Progenitor cell of endocrine pancreas (in vitro differentiated cells): Measurements from ENCODE around the gene PDIA5. TPM values are rescaled to one million over a fixed set of nuclear protein-coding genes. Genes with fewer than 3 reads are reported as not detected.

Experiments
- DNase-seq: peaks from one replicate; pipeline ENCODE4 v3.0.0; 2021; ENCODE audit warnings: low spot score; ENCODE audit not compliant: unreplicated experiment
- H3K27ac Mint-ChIP-seq: 2 replicates; pipeline ENCODE4 v1.8.0; 2021; ENCODE audit warnings: mild to moderate bottlenecking, moderate library complexity, mixed read lengths
- H3K27me3 Mint-ChIP-seq: 2 replicates; pipeline ENCODE4 v1.8.0; 2021; ENCODE audit warnings: mixed read lengths
- H3K36me3 Mint-ChIP-seq: 2 replicates; pipeline ENCODE4 v1.8.0; 2022; ENCODE audit warnings: mixed read lengths; ENCODE audit not compliant: insufficient read depth
- H3K4me1 Mint-ChIP-seq: 2 replicates; pipeline ENCODE4 v1.8.0; 2021; ENCODE audit warnings: low read depth, mixed read lengths
- H3K4me3 Mint-ChIP-seq: 2 replicates; pipeline ENCODE4 v1.8.0; 2021; ENCODE audit warnings: low read depth, mild to moderate bottlenecking, moderate library complexity, mixed read lengths
- H3K9me3 Mint-ChIP-seq: 2 replicates; pipeline ENCODE4 v1.8.0; 2021; ENCODE audit warnings: low read depth, mixed read lengths
- total RNA-seq: library from RNA; stranded (reverse); gene quantifications from 2 replicates; pipeline ENCODE4 v1.2.1, GENCODE V29; 2021
- TF ChIP-seq, protein P1 (sequence below): fragments of 200-600 bp; sonication (generic); IDR thresholded peaks from one replicate; pipeline ENCODE4 v1.5.0; 2021; ENCODE audit warnings: antibody characterized with exemption, mild to moderate bottlenecking; ENCODE audit not compliant: unreplicated experiment

The PDIA5 gene
- total RNA-seq, 1 donor from 2014 or later: 22.2 TPM

DNA sequence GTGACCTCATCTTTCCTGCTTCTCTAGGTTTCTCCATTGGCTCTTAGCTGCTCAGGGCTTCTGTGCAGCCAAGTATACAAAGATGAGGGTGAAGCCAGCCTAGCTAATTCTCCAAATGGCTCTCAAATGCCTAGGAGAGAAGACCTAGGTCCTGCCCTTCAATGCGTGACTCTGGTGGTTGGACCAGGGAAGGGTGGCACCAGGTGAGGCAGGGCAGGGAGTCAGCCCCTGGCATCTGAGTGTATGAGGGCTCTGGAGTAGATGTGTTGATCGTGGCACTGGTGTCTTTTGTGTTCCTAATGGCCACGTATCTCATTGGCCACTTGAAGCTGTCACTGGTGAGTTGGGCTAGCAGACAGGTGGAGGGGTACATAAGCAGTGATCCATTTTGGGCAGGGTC, 59.8 kb downstream of the PDIA5 start:
- no peak overlapping the region for H3K4me3 Mint-ChIP-seq

DNA sequence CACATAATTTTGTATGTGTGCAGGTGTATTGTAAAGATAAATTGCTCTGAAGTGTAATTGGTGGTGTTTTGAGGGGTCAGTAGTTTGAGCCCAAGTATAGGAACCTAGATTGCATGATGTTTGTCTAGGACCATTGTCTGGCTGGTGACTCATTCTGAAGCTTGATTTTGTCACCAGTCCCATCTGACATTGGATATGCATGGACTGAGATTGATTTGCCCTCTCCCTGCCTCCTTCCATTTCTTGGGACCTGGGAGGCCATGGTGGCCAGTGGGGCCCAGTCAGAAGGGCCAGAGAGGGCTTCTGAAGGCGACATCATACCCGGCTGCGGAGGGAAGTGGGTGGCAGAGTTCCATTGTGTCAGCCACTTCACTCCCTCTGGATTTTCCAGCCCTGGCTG, 62.3 kb downstream of the PDIA5 start:
- Mint-ChIP-seq H3K4me3 (no peak overlapping the region), H3K27ac (no peak overlapping the region), H3K36me3 (peaks cover 9% of the 10 kb centered on the region), H3K9me3 (no peaks in the 10 kb centered on the region), H3K4me1 (no peaks in the 10 kb centered on the region), H3K27me3 (no peaks in the 10 kb centered on the region)
- TF ChIP-seq, protein P1, sequence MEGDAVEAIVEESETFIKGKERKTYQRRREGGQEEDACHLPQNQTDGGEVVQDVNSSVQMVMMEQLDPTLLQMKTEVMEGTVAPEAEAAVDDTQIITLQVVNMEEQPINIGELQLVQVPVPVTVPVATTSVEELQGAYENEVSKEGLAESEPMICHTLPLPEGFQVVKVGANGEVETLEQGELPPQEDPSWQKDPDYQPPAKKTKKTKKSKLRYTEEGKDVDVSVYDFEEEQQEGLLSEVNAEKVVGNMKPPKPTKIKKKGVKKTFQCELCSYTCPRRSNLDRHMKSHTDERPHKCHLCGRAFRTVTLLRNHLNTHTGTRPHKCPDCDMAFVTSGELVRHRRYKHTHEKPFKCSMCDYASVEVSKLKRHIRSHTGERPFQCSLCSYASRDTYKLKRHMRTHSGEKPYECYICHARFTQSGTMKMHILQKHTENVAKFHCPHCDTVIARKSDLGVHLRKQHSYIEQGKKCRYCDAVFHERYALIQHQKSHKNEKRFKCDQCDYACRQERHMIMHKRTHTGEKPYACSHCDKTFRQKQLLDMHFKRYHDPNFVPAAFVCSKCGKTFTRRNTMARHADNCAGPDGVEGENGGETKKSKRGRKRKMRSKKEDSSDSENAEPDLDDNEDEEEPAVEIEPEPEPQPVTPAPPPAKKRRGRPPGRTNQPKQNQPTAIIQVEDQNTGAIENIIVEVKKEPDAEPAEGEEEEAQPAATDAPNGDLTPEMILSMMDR: no peak
- DNase-seq: no peak

More for the DNA sequence above, 59.8 kb downstream of the PDIA5 start:
- H3K4me1 Mint-ChIP-seq: no peaks in the 10 kb centered on the region
- peaks cover 12% of the 10 kb centered on the region for H3K36me3 Mint-ChIP-seq
- H3K27me3 Mint-ChIP-seq: no peaks in the 10 kb centered on the region
- no peak for DNase-seq
- no peaks in the 10 kb centered on the region for H3K9me3 Mint-ChIP-seq
- no peak overlapping the region for H3K27ac Mint-ChIP-seq
- TF ChIP-seq, protein P1: no peak

DNA sequence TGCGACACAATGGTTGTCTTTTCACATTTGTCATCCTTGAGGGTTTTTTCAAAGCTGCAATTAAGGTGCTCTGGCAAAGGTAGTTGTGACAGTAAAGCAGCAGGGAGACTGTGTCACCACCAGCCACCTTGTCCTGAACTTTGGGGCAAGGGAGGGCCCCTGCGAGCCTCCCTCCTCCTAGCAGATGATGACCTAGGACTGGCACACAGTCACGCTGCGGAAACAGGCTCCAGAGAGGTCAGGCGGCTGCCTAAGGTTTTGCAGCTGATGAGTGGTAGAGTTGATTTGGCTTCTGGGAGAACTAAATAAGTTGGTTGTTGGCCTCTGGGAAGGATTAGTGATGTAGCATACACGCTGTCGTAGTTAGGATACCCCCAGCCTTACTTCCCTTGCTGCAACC, 62.7 kb downstream of the PDIA5 start:
- Mint-ChIP-seq H3K27ac (no peak overlapping the region), H3K4me3 (no peak overlapping the region), H3K27me3 (no peaks in the 10 kb centered on the region), H3K9me3 (no peaks in the 10 kb centered on the region), H3K4me1 (no peaks in the 10 kb centered on the region), H3K36me3 (peaks cover 8% of the 10 kb centered on the region)
- DNase-seq: no peak
- TF ChIP-seq, protein P1: no peak

DNA sequence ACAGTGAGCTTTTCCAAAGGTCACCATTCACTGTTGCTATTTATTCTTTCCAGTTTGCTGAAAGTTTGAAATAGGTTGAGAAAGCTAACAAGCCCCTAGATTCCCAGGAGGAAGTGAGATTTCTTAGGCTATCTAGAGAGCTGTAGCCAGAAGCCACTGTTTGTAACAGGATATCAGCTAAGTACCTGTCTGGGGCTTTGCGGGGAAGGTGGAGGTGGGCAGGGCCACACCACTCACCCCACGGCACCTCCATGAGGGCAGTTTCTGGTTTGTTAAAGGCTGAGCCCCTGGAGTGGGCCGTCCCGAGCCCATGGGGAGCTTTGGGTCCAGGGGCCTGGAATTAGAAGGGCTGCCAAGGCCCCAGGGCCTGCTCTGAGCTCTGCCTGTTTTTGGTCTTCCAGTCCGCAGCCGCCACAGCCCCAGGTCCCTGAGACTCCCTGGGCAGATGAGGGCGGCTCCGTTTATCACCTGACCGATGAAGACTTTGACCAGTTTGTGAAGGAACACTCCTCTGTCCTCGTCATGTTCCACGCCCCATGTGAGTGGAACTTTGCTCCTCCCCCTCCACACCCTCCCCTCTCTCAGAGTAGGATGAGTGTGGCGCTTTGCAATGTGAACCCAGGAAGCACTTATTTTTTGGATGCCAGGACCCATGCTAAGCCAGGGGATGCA, 63.4 kb downstream of the PDIA5 start:
- TF ChIP-seq, protein P1: no peak
- Mint-ChIP-seq H3K4me1 (no peaks in the 10 kb centered on the region), H3K27me3 (no peaks in the 10 kb centered on the region), H3K27ac (peak overlapping the region; percentile 33), H3K36me3 (peaks cover 7% of the 10 kb centered on the region), H3K9me3 (no peaks in the 10 kb centered on the region), H3K4me3 (no peak overlapping the region)
- DNase-seq: no peak

DNA sequence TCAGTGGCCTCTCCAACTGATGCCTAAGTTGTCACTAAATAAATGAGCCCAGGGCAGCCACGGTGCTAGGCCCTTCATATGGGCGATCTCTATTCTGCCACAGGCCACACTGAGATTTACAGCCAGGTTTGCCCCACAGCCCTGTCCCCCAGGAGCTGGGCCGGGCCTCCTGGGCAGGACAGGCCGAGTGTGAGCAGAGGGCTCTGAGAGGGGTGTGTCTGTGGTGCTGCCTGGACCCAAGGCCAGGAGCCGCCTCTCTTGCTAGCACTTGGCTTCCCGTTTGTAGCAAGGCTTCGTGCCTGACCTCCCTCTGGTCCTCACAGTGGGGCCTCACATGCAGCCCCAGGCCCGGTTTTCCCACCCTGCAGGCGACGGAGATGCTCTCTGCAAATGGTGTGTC, 67.8 kb downstream of the PDIA5 start:
- H3K4me3 Mint-ChIP-seq: no peak overlapping the region
- TF ChIP-seq, protein P1: no peak
- no peaks in the 10 kb centered on the region for H3K9me3 Mint-ChIP-seq
- H3K4me1 Mint-ChIP-seq: no peaks in the 10 kb centered on the region
- no peak for DNase-seq
- no peak overlapping the region for H3K27ac Mint-ChIP-seq
- H3K36me3 Mint-ChIP-seq: peaks cover 8% of the 10 kb centered on the region
- no peaks in the 10 kb centered on the region for H3K27me3 Mint-ChIP-seq
